ENCODE data around the gene TBPL1.

DNA sequence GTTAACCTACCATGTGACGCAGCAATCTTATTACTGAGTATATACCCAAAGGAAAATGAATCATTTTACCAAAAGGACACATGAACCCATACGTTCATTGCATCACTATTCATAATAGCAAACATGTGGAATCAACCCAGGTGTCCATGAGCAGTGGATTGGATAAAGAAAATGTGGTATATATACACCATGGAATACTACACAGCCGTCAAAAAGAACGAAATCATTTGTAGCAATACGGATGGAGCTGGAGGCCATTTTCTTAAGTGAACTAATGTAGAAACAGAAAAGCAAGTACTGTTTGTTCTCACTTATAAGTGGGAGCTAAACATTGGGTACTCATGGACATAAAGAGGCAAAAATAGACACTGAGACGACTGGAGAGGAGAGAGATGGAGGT is 44.2 kb downstream of the TBPL1 start:
- TF ChIP-seq, protein P1, sequence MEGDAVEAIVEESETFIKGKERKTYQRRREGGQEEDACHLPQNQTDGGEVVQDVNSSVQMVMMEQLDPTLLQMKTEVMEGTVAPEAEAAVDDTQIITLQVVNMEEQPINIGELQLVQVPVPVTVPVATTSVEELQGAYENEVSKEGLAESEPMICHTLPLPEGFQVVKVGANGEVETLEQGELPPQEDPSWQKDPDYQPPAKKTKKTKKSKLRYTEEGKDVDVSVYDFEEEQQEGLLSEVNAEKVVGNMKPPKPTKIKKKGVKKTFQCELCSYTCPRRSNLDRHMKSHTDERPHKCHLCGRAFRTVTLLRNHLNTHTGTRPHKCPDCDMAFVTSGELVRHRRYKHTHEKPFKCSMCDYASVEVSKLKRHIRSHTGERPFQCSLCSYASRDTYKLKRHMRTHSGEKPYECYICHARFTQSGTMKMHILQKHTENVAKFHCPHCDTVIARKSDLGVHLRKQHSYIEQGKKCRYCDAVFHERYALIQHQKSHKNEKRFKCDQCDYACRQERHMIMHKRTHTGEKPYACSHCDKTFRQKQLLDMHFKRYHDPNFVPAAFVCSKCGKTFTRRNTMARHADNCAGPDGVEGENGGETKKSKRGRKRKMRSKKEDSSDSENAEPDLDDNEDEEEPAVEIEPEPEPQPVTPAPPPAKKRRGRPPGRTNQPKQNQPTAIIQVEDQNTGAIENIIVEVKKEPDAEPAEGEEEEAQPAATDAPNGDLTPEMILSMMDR (IDR thresholded peaks at IDR 0.05), result no peak
- TF ChIP-seq EP300 (IDR thresholded peaks at IDR 0.05; ENCODE audit: low read depth) (no peak), POLR2A (IDR thresholded peaks at IDR 0.05) (no peak)

Data from transverse colon (tissue), 3 donors.